Superior temporal gyrus (tissue), 1 donor: ENCODE measurements around the gene ABHD13.
A peak's percentile ranks its signal among the peaks of the same experiment; 100 is the strongest.
"Not testable (repeated sequence)": the region's sequence is repeated elsewhere in the genome, so short reads cannot be mapped to it uniquely, and the experiment has no call there.

Source experiments
- DNase-seq: peaks from one replicate; pipeline ENCODE4 v3.0.0-alpha.2; 2016; ENCODE audit errors: extremely low spot score

Gene ABHD13

GRCh38 chr13:108223687-108224503 lies 5.7 kb downstream of the ABHD13 start:
- peak; percentile 21 for DNase-seq

DNA sequence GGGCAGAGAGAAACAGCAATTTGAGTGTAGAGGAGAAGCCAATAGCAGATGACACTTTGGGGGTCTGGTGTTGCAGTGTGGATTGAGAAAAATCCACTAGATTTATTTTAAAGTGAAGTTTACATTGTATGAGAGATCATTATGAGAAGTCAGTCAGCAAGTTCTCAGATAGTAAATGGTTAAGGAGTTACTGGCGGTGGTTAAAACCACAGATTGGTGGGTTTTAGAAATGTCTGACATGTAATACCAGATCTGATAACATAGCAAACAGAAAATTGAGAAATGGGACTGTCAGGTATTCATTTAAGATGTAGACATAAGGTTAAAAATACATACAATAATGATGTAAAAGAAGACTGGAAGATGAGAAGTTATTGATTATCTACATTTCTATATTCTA lies 7.2 kb downstream of the ABHD13 start:
- no peak for DNase-seq

DNA sequence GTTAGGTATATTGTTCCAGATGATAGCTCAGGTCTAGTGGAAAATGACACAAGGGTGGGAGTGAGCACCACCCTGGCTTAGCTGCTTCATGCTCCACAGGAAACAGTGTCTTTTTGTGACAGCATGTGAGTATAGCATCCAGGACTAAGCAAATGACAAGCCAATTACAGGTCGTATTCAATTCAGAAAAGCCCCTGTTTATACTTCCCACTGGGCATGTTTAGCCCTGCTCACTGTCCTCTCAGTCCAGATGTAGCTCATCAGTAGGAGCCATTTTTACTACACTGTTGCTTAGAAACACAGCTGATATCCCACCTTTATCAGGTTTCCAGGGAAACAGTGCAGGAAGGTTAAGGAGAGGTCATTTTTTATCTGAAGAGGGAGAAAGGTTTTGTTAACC lies 8.0 kb downstream of the ABHD13 start:
- peak; percentile 13 for DNase-seq

GRCh38 chr13:108227651-108228272 lies 9.6 kb downstream of the ABHD13 start:
- DNase-seq: peak; percentile 88

GRCh38 chr13:108230377-108230776 lies 12.2 kb downstream of the ABHD13 start:
- no peak for DNase-seq

- DNase-seq: no peak
These were observed 31.0 kb downstream of the ABHD13 start for GRCh38 chr13:108249150-108249549.

DNA sequence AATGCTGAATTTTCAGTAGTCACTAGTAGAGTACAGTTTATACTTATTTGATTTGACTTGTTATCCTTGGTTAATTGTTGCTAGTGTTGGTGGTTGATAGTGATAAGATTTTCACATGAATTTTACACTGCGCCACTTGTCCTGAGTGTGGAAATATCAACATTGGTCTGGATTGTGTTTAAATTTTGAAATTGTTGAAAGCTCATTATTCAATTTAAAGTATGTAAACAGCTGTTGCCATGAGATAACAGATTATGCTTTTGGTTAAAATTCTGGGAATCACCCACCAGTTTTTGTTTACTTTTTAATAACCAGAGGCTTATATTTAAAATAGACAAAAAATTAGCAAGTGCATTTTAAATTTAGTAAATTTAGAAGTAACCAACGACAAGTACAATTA lies 39.1 kb downstream of the ABHD13 start:
- no peak for DNase-seq

DNA sequence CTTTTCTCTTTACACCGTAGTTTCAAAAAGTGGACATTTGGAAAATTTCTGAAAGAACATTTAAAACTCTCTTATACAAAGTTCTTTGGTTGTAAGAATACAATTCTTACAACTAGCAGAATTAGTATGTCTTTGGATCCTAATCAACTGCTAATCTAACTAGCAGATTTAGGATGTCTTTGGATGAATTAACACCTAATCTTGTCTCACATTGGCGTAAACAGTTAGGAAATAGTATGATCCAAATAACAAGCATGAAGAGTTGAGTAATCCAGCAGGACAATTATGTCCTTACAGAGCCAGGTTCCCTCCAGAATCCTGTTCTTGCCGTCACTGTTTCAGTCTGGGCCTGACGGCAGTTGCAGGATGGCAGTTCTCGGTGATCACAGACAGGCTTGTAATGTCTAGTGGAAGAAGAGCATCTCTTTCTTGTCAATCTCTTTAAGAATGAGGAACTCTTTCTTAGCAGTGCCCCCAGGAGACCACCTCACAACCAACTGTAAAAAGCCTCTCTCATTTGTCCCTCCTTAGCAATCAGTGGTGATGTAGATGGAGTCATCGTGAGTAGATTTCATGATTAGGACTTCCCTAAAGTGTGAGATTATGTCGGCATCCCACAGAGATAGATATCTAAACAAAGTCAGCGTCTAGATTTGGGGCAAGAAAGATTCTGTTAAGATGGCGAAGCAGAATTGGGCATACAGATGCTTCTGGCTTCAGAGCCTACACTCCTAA lies 45.6 kb downstream of the ABHD13 start:
- no peak for DNase-seq

DNA sequence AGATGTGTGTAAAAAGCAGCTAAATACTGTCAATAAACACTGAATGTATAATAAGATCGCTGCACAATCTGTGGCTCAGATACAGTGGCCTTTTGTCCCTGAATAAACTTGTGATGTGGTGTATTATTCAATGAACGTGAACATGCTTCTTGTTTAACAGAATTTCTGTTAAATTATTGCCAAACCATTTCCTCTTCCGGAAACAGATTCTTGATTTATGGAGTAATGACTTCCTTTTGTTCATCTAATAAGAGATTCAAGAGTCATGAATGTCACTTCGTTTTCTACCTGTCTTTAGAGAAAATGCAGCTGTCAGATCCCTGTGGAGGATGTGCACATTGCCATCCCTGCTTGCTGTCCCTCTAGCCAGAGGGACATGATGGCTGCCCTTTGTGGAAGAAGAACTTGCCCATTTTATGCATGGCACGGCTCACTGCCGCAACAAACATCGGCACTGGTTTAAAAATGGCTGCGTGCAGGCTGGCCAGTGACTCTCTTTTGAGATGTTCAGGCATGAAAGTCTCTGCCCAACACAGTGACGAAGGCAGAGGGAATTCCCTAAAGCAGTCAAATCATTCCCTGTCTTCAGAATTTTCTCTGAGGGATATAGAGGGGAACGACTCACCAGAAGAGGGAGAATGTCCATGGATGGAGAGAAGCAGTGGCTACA lies 48.3 kb downstream of the ABHD13 start:
- DNase-seq: no peak

DNA sequence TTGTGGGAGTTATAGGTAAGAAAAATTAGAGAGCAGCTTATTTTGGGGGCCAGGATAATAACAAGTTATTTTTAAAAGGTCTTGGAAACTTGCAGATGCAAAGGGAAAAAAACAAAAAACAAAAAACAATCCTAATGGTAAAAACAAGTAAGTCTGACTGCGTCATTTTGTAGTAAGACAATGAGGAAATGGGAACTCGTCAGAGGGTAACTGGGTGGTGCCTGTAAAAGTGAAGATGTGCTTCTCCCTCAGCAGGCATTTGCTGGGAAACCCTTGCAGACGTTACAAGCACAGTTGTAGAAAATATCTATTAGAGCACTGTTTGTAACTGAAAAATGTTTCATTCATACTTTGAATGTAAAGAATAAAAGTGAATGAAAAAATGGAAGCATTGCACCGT lies 49.2 kb downstream of the ABHD13 start:
- DNase-seq: no peak

DNA sequence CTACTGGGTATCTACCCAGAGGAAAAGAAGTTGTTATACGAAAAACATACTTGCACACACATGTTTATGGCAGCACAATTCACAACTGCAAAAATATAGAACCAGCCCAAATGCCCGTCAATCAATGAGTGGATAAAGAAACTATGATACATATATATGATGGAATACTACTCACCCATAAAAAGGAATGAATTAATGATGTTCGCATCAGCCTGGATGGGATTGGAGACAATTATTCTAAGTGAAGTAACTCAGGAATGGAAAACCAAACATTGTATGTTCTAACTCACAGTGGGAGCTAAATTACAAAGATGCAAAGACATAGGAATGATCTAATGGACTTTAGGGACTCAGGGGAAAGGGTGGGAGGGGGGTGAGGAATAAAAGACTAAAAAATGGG lies 49.7 kb downstream of the ABHD13 start:
- DNase-seq: not testable (repeated sequence)

DNA sequence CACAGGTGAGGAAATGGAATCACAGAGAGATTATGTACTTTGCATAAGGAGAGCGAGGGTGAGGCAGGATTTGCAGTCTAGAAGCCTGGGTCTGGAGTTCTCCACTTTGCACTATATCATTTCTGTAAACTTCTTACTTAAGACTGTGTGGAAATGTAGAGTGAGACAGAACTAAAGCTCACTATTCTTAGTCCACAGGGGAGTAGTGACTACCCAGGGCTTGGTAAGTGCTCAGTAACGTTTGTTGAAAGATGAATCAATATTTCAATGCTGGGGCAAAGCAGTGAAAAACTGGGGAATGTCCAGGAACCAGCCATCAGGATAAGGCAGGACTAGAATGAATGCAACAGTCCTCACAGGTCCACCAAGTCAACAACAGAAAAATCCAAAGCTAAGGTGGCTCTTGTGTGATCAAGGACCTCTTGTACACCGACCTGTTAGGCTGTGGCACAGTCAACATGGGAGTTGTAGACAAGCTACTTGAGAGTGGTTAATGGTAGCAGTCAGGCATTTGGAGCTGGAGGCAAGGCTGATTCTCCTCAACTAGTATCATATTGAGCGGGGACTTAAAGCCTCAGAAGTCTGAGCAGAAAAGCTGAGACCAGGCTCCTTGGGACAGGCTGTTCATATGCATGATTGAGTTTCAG lies 50.4 kb downstream of the ABHD13 start:
- DNase-seq: no peak

- DNase-seq: peak; percentile 27
These were observed 51.6 kb downstream of the ABHD13 start, which contains the start of gene TNFSF13B for GRCh38 chr13:108269601-108270328. TNFSF13B (plus strand) TSS chr13:108269718; CDS start chr13:108269896, 178 bp downstream.

DNA sequence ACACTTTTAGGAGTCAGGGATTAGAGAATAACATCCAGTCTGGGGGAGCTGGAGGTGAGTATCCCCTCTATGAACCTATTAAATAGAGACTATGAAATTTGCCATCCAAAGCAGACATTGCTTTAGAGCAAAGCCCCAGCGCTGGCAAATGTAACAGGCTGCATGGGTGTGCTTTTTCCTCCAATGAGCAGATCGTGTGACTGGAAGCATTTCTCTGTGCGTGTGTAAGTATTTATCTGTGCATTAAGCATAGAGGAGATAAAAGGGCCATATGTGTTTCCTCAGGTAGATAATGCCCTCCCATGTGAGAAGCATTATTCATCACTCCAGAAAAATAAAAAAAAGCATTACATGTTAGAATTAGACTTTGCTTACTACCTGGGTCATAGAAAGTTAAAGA lies 52.2 kb downstream of the ABHD13 start:
- DNase-seq: no peak

GRCh38 chr13:108272333-108272732 lies 54.1 kb downstream of the ABHD13 start:
- no peak for DNase-seq

DNA sequence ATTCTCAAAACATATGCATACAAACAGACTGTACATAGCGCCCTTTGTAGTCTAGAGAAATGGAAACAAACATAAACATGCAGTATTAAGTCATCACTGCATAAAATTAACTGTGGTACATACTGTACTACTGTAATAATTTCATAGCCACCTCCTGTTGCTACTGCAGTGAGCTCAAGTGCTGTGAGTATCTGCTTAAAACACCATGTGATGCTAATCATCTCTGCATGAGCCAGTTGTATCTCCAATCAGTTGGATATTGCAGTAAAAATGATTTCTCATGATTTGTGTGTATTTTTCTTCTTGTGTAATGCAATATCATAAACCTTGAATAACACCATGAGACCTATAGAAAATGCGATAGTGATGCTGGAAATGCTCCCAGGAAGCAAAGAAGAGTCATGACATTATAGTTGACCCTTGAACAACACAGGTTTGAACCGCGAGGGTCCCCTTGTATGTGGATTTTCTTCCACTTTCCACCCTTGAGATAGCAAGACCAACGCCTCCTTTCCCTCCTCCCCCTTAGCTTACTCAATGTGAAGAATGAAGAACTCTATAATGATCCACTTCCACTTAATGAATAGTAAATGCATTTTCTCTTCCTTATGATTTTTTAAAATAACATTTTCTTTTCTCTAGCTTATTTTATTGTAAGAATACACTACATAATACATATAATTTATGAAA lies 55.4 kb downstream of the ABHD13 start:
- DNase-seq: no peak

DNA sequence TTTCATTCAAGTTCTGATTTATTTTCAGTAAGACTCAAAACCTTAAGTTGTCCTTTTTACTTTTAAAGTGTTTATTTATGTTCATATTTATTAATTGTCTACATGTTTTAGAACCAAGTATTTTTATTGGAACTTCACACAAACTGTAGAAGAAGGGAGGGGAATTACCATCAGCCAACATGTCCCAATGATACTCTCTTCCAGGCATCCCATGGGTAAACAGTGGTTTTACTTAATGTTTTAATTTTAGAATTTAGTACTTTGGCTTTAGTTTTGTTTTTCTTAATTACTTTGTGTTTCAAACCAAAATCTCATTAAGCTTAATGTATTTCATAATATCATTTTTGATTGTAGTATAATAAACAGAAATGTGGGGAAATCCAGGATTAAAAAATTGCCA lies 56.5 kb downstream of the ABHD13 start:
- no peak for DNase-seq

GRCh38 chr13:108276060-108276459 lies 57.9 kb downstream of the ABHD13 start:
- DNase-seq: no peak

GRCh38 chr13:108278466-108278865 lies 60.3 kb downstream of the ABHD13 start:
- DNase-seq: no peak

GRCh38 chr13:108281901-108282300 lies 63.7 kb downstream of the ABHD13 start:
- no peak for DNase-seq
